ENCODE data around the gene CYB5A.

Gene CYB5A

DNA sequence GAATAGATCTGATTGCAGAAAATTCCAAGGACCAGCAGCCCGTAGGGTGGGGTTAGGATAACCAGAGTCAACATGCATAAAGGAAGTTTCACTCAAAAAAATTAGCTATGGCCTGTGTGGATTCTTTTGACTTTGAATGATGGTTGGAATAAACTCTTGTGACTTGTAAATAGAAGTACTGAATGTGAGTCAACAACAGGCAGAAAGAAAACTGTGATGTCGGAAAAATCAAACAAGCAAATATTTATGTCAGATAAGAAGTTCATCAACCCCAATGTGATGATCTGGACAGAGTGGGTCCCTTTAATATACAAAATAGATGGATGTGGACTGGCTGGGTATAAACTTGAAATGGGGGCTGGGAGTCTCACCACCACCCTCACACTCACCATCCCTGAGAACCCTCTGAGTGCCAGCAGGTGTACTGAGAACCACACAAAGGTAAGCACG is 75.1 kb downstream of the CYB5A start:
- DNase-seq (ENCODE audit: low read depth in 2 of 2), result no peak

DNA sequence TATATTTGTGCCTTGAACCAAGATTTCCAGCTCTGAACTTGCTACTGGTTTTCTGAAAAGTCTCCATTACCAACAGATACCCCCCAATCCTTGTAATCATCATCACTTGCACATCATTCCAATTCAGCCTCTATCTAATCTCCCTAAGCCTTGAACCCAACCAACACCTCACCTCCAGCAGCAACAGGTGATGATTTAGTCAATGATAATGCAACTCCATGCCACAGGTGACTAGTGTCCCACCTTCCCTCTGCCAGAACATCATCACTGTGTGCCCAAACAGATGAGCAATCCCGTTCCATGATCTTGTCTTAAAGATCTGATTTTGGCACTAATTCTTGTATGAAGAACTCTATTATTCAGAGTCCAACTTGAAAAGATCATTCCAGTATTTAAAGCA is 75.9 kb downstream of the CYB5A start:
- DNase-seq (ENCODE audit: low read depth in 2 of 2), result no peak

DNA sequence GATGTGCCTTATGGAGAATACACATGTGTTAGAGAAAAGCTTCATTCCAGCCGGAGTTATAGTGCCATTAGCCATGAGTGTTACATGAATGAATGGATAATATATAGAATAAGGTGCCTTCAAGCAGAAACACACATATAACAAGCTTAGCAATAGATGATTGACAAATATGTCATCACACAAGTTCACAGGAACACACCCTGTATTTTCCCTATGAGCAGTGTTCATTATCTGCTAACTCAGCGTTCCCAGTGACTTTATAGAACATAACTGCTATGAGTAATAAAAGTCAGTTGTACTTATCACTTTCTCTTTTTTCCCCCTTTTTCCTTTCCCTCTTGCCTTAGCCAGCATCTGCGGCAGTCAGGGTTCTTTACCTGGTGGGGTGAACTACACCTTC is 78.3 kb downstream of the CYB5A start:
- no peak for DNase-seq (ENCODE audit: low read depth in 2 of 2)

DNA sequence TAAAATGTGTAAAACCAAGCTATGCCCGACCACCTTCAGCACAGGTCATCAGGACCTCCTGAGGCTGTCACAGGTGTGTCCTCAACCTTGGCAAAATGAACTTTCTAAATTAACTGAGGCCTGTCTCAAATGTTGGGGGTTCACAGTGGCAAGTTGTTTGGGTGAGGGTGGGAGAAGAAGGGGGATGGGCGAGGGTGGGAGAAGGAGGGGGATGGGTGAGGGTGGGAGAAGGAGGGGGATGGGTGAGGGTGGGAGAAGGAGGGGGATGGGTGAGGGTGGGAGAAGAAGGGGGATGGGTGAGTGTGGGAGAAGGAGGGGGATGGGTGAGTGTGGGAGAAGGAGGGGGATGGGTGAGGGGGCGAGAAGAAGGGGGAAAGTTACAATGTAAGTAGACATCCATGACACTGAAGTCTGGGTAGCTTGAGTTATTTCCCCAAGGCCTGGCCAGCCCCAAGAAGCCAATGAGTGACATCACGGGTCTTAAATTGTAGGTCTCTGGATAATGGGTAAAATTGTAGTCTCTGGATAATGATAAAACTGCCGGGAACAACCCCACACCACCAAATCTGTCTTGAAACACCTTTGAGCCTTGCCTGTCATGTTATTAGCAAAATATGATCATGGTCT is 87.1 kb downstream of the CYB5A start:
- no peak for DNase-seq (ENCODE audit: low read depth in 2 of 2)

- no peak for DNase-seq (ENCODE audit: low read depth in 2 of 2)
Observed at GRCh38 chr18:74203811-74204210, 88.0 kb downstream of the CYB5A start.
